ENCODE data around the gene PERM1. TPM values are rescaled to one million over a fixed set of nuclear protein-coding genes. Genes with fewer than 3 reads are reported as not detected.
"Not testable (repeated sequence)": the region's sequence is repeated elsewhere in the genome, so short reads cannot be mapped to it uniquely, and the experiment has no call there.

The PERM1 gene
- total and polyA plus RNA-seq, 5 donors: 44.4 to 112 (median 66.8) TPM

- Histone ChIP-seq H3K4me3 (ENCODE audit: low read length) (no peak overlapping the region), H3K9me3 (ENCODE audit: control insufficient read depth, low read length) (no peaks in the 10 kb centered on the region), H3K27ac (ENCODE audit: low read length) (no peak overlapping the region), H3K4me1 (ENCODE audit: control insufficient read depth, insufficient read depth, low read length) (no peaks in the 10 kb centered on the region), H3K27me3 (ENCODE audit: control insufficient read depth, insufficient read depth) (no peaks in the 10 kb centered on the region)
- DNase-seq (peak in 1 of 3 donors; percentile 35), ATAC-seq (no peak)
- WGBS: 94% methylated on average over 10 of the region's 10 CpGs
- intact Hi-C loops (cut with DNase I): no loop called here
Observed at GRCh38 chr1:1021920-1022259, 40.0 kb upstream of the PERM1 start.

- 31% methylated on average over 33 of the region's 33 CpGs for WGBS
- H3K9me3 ChIP-seq (ENCODE audit: control insufficient read depth, low read length): no peaks in the 10 kb centered on the region
- no peaks in the 10 kb centered on the region for H3K27me3 ChIP-seq (ENCODE audit: control insufficient read depth, insufficient read depth)
- H3K4me1 ChIP-seq (ENCODE audit: control insufficient read depth, insufficient read depth, low read length): no peaks in the 10 kb centered on the region
- H3K4me3 ChIP-seq (ENCODE audit: low read length): peak overlapping the region; percentile 93
- intact Hi-C loops (cut with DNase I): no loop called here
- DNase-seq (peak; percentile 85 to 92 (median 92)), ATAC-seq (peak; percentile 20 to 55)
- no peak overlapping the region for H3K27ac ChIP-seq (ENCODE audit: low read length)
Observed at GRCh38 chr1:1021010-1021919, 39.4 kb upstream of the PERM1 start.

GRCh38 chr1:1020415-1021009 lies 38.6 kb upstream of the PERM1 start:
- WGBS: under 1% methylated on average over 56 of the region's 59 CpGs
- H3K4me1 ChIP-seq (ENCODE audit: control insufficient read depth, insufficient read depth, low read length): no peaks in the 10 kb centered on the region

GRCh38 chr1:1020000-1020404 lies 38.1 kb upstream of the PERM1 start, which contains the start of gene AGRN:
Gene AGRN, plus strand, starts transcription at chr1:1020120. Its CDS starts 53 bp downstream, at chr1:1020173.
- Histone ChIP-seq H3K27me3 (ENCODE audit: control insufficient read depth, insufficient read depth) (no peaks in the 10 kb centered on the region), H3K4me1 (ENCODE audit: control insufficient read depth, insufficient read depth, low read length) (no peaks in the 10 kb centered on the region), H3K27ac (ENCODE audit: low read length) (peak within 1 kb of the TSS; percentile 79), H3K9me3 (ENCODE audit: control insufficient read depth, low read length) (no peaks in the 10 kb centered on the region), H3K4me3 (ENCODE audit: low read length) (peak within 1 kb of the TSS; percentile 93)
- ATAC-seq: peak; percentile 12 to 37
- WGBS: 0% methylated on average over 53 of the region's 58 CpGs
- intact Hi-C loops (cut with DNase I): no loop called here
- peak in 2 of 3 donors; percentile 80 to 84 for DNase-seq

More at GRCh38 chr1:1020415-1021009, 38.6 kb upstream of the PERM1 start:
- ATAC-seq: peak in 1 of 2 donors; percentile 1
- Histone ChIP-seq H3K4me3 (ENCODE audit: low read length) (peak overlapping the region; percentile 93), H3K27me3 (ENCODE audit: control insufficient read depth, insufficient read depth) (no peaks in the 10 kb centered on the region), H3K9me3 (ENCODE audit: control insufficient read depth, low read length) (no peaks in the 10 kb centered on the region), H3K27ac (ENCODE audit: low read length) (no peak overlapping the region)
- no peak for DNase-seq
- intact Hi-C loops (cut with DNase I): no loop called here

GRCh38 chr1:1019122-1019999 lies 37.5 kb upstream of the PERM1 start:
- ATAC-seq: peak; percentile 81 to 91
- H3K27me3 ChIP-seq (ENCODE audit: control insufficient read depth, insufficient read depth): no peaks in the 10 kb centered on the region
- DNase-seq: peak; percentile 88 to 95 (median 95)
- intact Hi-C loops (cut with DNase I): no loop called here
- peak overlapping the region; percentile 93 for H3K4me3 ChIP-seq (ENCODE audit: low read length)
- WGBS: 2% methylated on average over 83 of the region's 91 CpGs
- H3K27ac ChIP-seq (ENCODE audit: low read length): peak overlapping the region; percentile 79
- no peaks in the 10 kb centered on the region for H3K4me1 ChIP-seq (ENCODE audit: control insufficient read depth, insufficient read depth, low read length)
- H3K9me3 ChIP-seq (ENCODE audit: control insufficient read depth, low read length): no peaks in the 10 kb centered on the region

- H3K4me3 ChIP-seq (ENCODE audit: low read length); H3K27ac ChIP-seq (ENCODE audit: low read length); H3K4me1 ChIP-seq (ENCODE audit: control insufficient read depth, insufficient read depth, low read length); H3K27me3 ChIP-seq (ENCODE audit: control insufficient read depth, insufficient read depth); ATAC-seq; H3K9me3 ChIP-seq (ENCODE audit: control insufficient read depth, low read length); intact Hi-C loops (cut with DNase I): not testable (repeated sequence)
- 92% methylated on average over 26 of the region's 26 CpGs for WGBS
- peak; percentile 17 to 66 (median 57) for DNase-seq
Observed at GRCh38 chr1:1018321-1018685, 36.4 kb upstream of the PERM1 start.

- H3K27ac ChIP-seq (ENCODE audit: low read length); intact Hi-C loops (cut with DNase I); H3K4me1 ChIP-seq (ENCODE audit: control insufficient read depth, insufficient read depth, low read length); H3K27me3 ChIP-seq (ENCODE audit: control insufficient read depth, insufficient read depth); H3K9me3 ChIP-seq (ENCODE audit: control insufficient read depth, low read length); DNase-seq; ATAC-seq; H3K4me3 ChIP-seq (ENCODE audit: low read length): not testable (repeated sequence)
- WGBS: 83% methylated on average over 17 of the region's 17 CpGs
Observed at GRCh38 chr1:1017397-1018320, 35.8 kb upstream of the PERM1 start.

GRCh38 chr1:1014799-1015681 lies 33.1 kb upstream of the PERM1 start:
- peak; percentile 39 to 65 (median 48) for DNase-seq
- no peaks in the 10 kb centered on the region for H3K4me1 ChIP-seq (ENCODE audit: control insufficient read depth, insufficient read depth, low read length)
- ATAC-seq: no peak
- no peak overlapping the region for H3K27ac ChIP-seq (ENCODE audit: low read length)
- intact Hi-C loops (cut with DNase I): no loop called here
- 76% methylated on average over 20 of the region's 20 CpGs for WGBS
- H3K9me3 ChIP-seq (ENCODE audit: control insufficient read depth, low read length): no peaks in the 10 kb centered on the region
- H3K27me3 ChIP-seq (ENCODE audit: control insufficient read depth, insufficient read depth): no peaks in the 10 kb centered on the region
- H3K4me3 ChIP-seq (ENCODE audit: low read length): no peak overlapping the region

GRCh38 chr1:1013922-1014648 lies 32.2 kb upstream of the PERM1 start:
- peak overlapping the region; percentile 78 for H3K4me3 ChIP-seq (ENCODE audit: low read length)
- intact Hi-C loops (cut with DNase I): no loop called here

More at GRCh38 chr1:1013922-1014648, 32.2 kb upstream of the PERM1 start:
- ATAC-seq (peak; percentile 26 to 67), DNase-seq (peak in 2 of 3 donors; percentile 71 to 74)
- H3K27ac ChIP-seq (ENCODE audit: low read length): peak overlapping the region; percentile 93
- H3K27me3 ChIP-seq (ENCODE audit: control insufficient read depth, insufficient read depth): no peaks in the 10 kb centered on the region
- H3K4me1 ChIP-seq (ENCODE audit: control insufficient read depth, insufficient read depth, low read length): no peaks in the 10 kb centered on the region
- no peaks in the 10 kb centered on the region for H3K9me3 ChIP-seq (ENCODE audit: control insufficient read depth, low read length)
- WGBS: 51% methylated on average over 41 of the region's 41 CpGs
